CD4-positive, alpha-beta memory T cell (primary cell): ENCODE data around the gene ADGRE3. TPM values are rescaled to one million over a fixed set of nuclear protein-coding genes. Genes with fewer than 3 reads are reported as not detected.
"Not testable (repeated sequence)": the region's sequence is repeated elsewhere in the genome, so short reads cannot be mapped to it uniquely, and the experiment has no call there.

Experiments used
- CTCF ChIA-PET: fragments of 350-600 bp; sonication (Branson Sonifier 250); formaldehyde crosslinking; loops from one replicate; lab custom pipeline; 2021; ENCODE audit warnings: inconsistent platforms; ENCODE audit not compliant: partially characterized antibody; lab: Charles Lee
- POLR2A ChIA-PET: fragments of 350-600 bp; sonication (Branson Sonifier 250); formaldehyde crosslinking; loops from one replicate; lab custom pipeline; 2021; ENCODE audit not compliant: partially characterized antibody; lab: Charles Lee
- DNase-seq, 5 donors: peaks; one replicate each; pipeline versions ENCODE4 v3.0.0 to v3.0.0-alpha.2; 2020 to 2022; ENCODE audit warnings: mixed read lengths in 1 of 5
- H3K27ac ChIP-seq: one replicate; pipeline ENCODE4 v1.7.0; 2013; ENCODE audit warnings: low read depth, low read length
- H3K27me3 ChIP-seq: 2 replicates; pipeline ENCODE4 v1.7.0; 2013; ENCODE audit warnings: mild to moderate bottlenecking, low read length, moderate library complexity; ENCODE audit not compliant: insufficient read depth
- H3K36me3 ChIP-seq: 2 replicates; pipeline ENCODE4 v1.7.0; 2013; ENCODE audit warnings: mild to moderate bottlenecking, low read length, moderate library complexity; ENCODE audit not compliant: insufficient read depth
- H3K4me1 ChIP-seq: 2 replicates; pipeline ENCODE4 v1.7.0; 2013; ENCODE audit warnings: mild to moderate bottlenecking, low read length, moderate library complexity; ENCODE audit not compliant: insufficient read depth
- H3K4me3 ChIP-seq, 2 donors: one replicate each; pipeline ENCODE4 v1.7.0; 2013; ENCODE audit warnings: low read length in 2 of 2, mild to moderate bottlenecking in 1 of 2
- H3K9me3 ChIP-seq, 2 donors: one replicate each; pipeline ENCODE4 v1.7.0; 2013; ENCODE audit warnings: low read length in 2 of 2, control low read depth in 1 of 2; ENCODE audit not compliant: control insufficient read depth in 1 of 2
- H3K27ac Mint-ChIP-seq, 7 donors: one replicate each; pipeline ENCODE4 v1.8.0; 2020 to 2021; ENCODE audit warnings: mixed read lengths in 7 of 7, mild to moderate bottlenecking in 6 of 7, inconsistent platforms in 3 of 7, moderate library complexity in 3 of 7
- H3K27me3 Mint-ChIP-seq, 2 donors: one replicate each; pipeline ENCODE4 v1.8.0; 2020 to 2021; ENCODE audit warnings: mixed read lengths in 2 of 2
- H3K36me3 Mint-ChIP-seq, 2 donors: one replicate each; pipeline ENCODE4 v1.8.0; 2020 to 2021; ENCODE audit warnings: mixed read lengths in 2 of 2, inconsistent platforms in 1 of 2, mild to moderate bottlenecking in 1 of 2
- H3K4me1 Mint-ChIP-seq, 4 donors: one replicate each; pipeline ENCODE4 v1.8.0; 2020 to 2021; ENCODE audit warnings: mixed read lengths in 4 of 4, mild to moderate bottlenecking in 1 of 4
- H3K4me3 Mint-ChIP-seq, 8 donors: one replicate each; pipeline ENCODE4 v1.8.0; 2020 to 2021; ENCODE audit warnings: mixed read lengths in 8 of 8, mild to moderate bottlenecking in 7 of 8, moderate library complexity in 6 of 8, inconsistent platforms in 3 of 8
- H3K9me3 Mint-ChIP-seq, 8 donors: one replicate each; pipeline ENCODE4 v1.8.0; 2020 to 2021; ENCODE audit warnings: mixed read lengths in 8 of 8, mild to moderate bottlenecking in 5 of 8, inconsistent platforms in 3 of 8, moderate library complexity in 1 of 8
- intact Hi-C: fragments of 100-400 bp; cut with micrococcal nuclease; formaldehyde crosslinking; loops from one replicate; pipeline ENCODE4 v1.15.1; 2023
- polyA plus RNA-seq, 2 donors: library from polyadenylated mRNA; unstranded; fragments of 300-500 nt; fragmentation: Illumina TruSeq; gene quantifications; one replicate each; pipeline ENCODE4 v1.2.3, GENCODE V29; 2021
- total RNA-seq, 2 experiments: library from RNA; stranded (reverse); gene quantifications; one replicate each; pipeline ENCODE4 v1.2.3, GENCODE V29; 2021

The ADGRE3 gene
- total and polyA plus RNA-seq, 4 experiments from 2014 or later = not detected

GRCh38 chr19:14649020-14649419 is 25.6 kb downstream of the ADGRE3 start:
- Mint-ChIP-seq H3K27me3 (peaks cover 11 to 15% of the 10 kb centered on the region in 2 donors), H3K9me3 (peaks cover 0 to 5% (median under 1%) of the 10 kb centered on the region in 8 donors), H3K4me1 (peaks cover 0 to 1% (median 0%) of the 10 kb centered on the region in 4 donors), H3K4me3 (no peak overlapping the region), H3K36me3 (no peaks in the 10 kb centered on the region), H3K27ac (peak overlapping the region in 1 of 7 donors; percentile 76)
- no peaks in the 10 kb centered on the region for H3K9me3 ChIP-seq
- intact Hi-C loops = no loop called here
- no peaks in the 10 kb centered on the region for H3K36me3 ChIP-seq
- H3K4me3 ChIP-seq = no peak overlapping the region
- no peaks in the 10 kb centered on the region for H3K4me1 ChIP-seq
- no peak for DNase-seq
- ChIA-PET POLR2A (no interaction called here), CTCF (no interaction called here)
- H3K27ac ChIP-seq = no peak overlapping the region
- H3K27me3 ChIP-seq = no peaks in the 10 kb centered on the region

- Mint-ChIP-seq H3K4me3 (no peak overlapping the region), H3K27ac (no peak overlapping the region), H3K36me3 (no peaks in the 10 kb centered on the region), H3K4me1 (peaks cover 0 to 1% (median 0%) of the 10 kb centered on the region in 4 donors), H3K9me3 (peaks cover 0 to 10% (median 4%) of the 10 kb centered on the region in 8 donors), H3K27me3 (peaks cover 12 to 15% of the 10 kb centered on the region in 2 donors)
- Histone ChIP-seq H3K9me3 (no peaks in the 10 kb centered on the region), H3K27me3 (no peaks in the 10 kb centered on the region), H3K4me3 (no peak overlapping the region), H3K27ac (no peak overlapping the region), H3K36me3 (no peaks in the 10 kb centered on the region), H3K4me1 (no peaks in the 10 kb centered on the region)
- ChIA-PET CTCF (no interaction called here), POLR2A (interaction anchor here (0.6 kb wide), 1 partner anchor 847 kb away, joined by 3 read pairs; no protein-coding TSS in a partner anchor)
- intact Hi-C loops = no loop called here
- DNase-seq = no peak
These were observed 26.1 kb downstream of the ADGRE3 start for GRCh38 chr19:14648506-14648905.

- Histone ChIP-seq H3K27me3 (no peaks in the 10 kb centered on the region), H3K36me3 (no peaks in the 10 kb centered on the region), H3K27ac (no peak overlapping the region), H3K9me3 (peaks cover 0 to 6% of the 10 kb centered on the region in 2 donors), H3K4me1 (no peaks in the 10 kb centered on the region), H3K4me3 (no peak overlapping the region)
- DNase-seq = no peak
- Mint-ChIP-seq H3K27me3 (peaks cover 9 to 24% of the 10 kb centered on the region in 2 donors), H3K4me1 (no peaks in the 10 kb centered on the region), H3K36me3 (no peaks in the 10 kb centered on the region), H3K27ac (no peak overlapping the region), H3K4me3 (no peak overlapping the region), H3K9me3 (peaks cover 0 to 43% (median 26%) of the 10 kb centered on the region in 8 donors)
- ChIA-PET POLR2A (no interaction called here), CTCF (no interaction called here)
- intact Hi-C loops = no loop called here
These were observed 34.9 kb downstream of the ADGRE3 start for GRCh38 chr19:14639536-14640277.

GRCh38 chr19:14632286-14632685 is 42.4 kb downstream of the ADGRE3 start:
- Mint-ChIP-seq H3K36me3 (no peaks in the 10 kb centered on the region), H3K9me3 (peaks cover 0 to 16% (median 5%) of the 10 kb centered on the region in 8 donors), H3K4me1 (peaks cover 0 to 2% (median 0%) of the 10 kb centered on the region in 4 donors), H3K27me3 (peaks cover 0 to 2% of the 10 kb centered on the region in 2 donors), H3K27ac (peak overlapping the region in 1 of 7 donors; percentile 38), H3K4me3 (no peak overlapping the region)
- ChIA-PET CTCF (no interaction called here), POLR2A (no interaction called here)
- peak in 4 of 5 donors; percentile 1 to 26 (median 14) for DNase-seq
- intact Hi-C loops = no loop called here
- Histone ChIP-seq H3K27me3 (no peaks in the 10 kb centered on the region), H3K9me3 (no peaks in the 10 kb centered on the region), H3K4me3 (no peak overlapping the region), H3K36me3 (no peaks in the 10 kb centered on the region), H3K4me1 (no peaks in the 10 kb centered on the region), H3K27ac (no peak overlapping the region)

- Histone ChIP-seq H3K9me3 (no peaks in the 10 kb centered on the region), H3K27ac (no peak overlapping the region), H3K4me1 (no peaks in the 10 kb centered on the region), H3K4me3 (no peak overlapping the region), H3K36me3 (no peaks in the 10 kb centered on the region), H3K27me3 (no peaks in the 10 kb centered on the region)
- Mint-ChIP-seq H3K9me3 (peaks cover 0 to 12% (median 4%) of the 10 kb centered on the region in 8 donors), H3K36me3 (no peaks in the 10 kb centered on the region), H3K27me3 (peaks cover 2% of the 10 kb centered on the region in 2 donors), H3K4me3 (no peak overlapping the region), H3K27ac (no peak overlapping the region), H3K4me1 (peaks cover 0 to 2% (median 0%) of the 10 kb centered on the region in 4 donors)
- ChIA-PET POLR2A (no interaction called here), CTCF (no interaction called here)
- DNase-seq = no peak
- intact Hi-C loops = no loop called here
These were observed 45.1 kb downstream of the ADGRE3 start for GRCh38 chr19:14629557-14629956.

- H3K9me3 ChIP-seq, H3K27me3 Mint-ChIP-seq, H3K4me1 Mint-ChIP-seq, H3K27me3 ChIP-seq, H3K27ac ChIP-seq, CTCF ChIA-PET, DNase-seq, H3K36me3 Mint-ChIP-seq, H3K4me3 ChIP-seq, H3K4me3 Mint-ChIP-seq, H3K4me1 ChIP-seq, intact Hi-C loops, H3K36me3 ChIP-seq: not testable (repeated sequence)
- POLR2A ChIA-PET = interaction anchor here (0.6 kb wide), 1 partner anchor 138 kb away, joined by 3 read pairs; no protein-coding TSS in a partner anchor
- Mint-ChIP-seq H3K27ac (peak overlapping the region in 2 of 7 donors; percentile 36 to 73), H3K9me3 (peaks cover 2 to 18% (median 9%) of the 10 kb centered on the region in 8 donors)
These were observed 50.2 kb downstream of the ADGRE3 start for GRCh38 chr19:14624491-14624890.

- peaks cover 0 to 11% of the 10 kb centered on the region in 2 donors for H3K9me3 ChIP-seq
- intact Hi-C loops = no loop called here
- Mint-ChIP-seq H3K4me3 (no peak overlapping the region), H3K4me1 (no peaks in the 10 kb centered on the region), H3K27me3 (peaks cover 3 to 4% of the 10 kb centered on the region in 2 donors), H3K36me3 (peaks cover 0 to 8% of the 10 kb centered on the region in 2 donors), H3K9me3 (peaks cover 3 to 23% (median 16%) of the 10 kb centered on the region in 8 donors), H3K27ac (no peak overlapping the region)
- no peak overlapping the region for H3K27ac ChIP-seq
- H3K36me3 ChIP-seq = no peaks in the 10 kb centered on the region
- POLR2A ChIA-PET = no interaction called here
- DNase-seq = no peak
- no peak overlapping the region for H3K4me3 ChIP-seq
- H3K4me1 ChIP-seq = no peaks in the 10 kb centered on the region
- no peaks in the 10 kb centered on the region for H3K27me3 ChIP-seq
- CTCF ChIA-PET = no interaction called here
These were observed 55.2 kb downstream of the ADGRE3 start for GRCh38 chr19:14619404-14619803.
